Endodermal cell (in vitro differentiated cells): Measurements from ENCODE around the gene ULBP1. TPM values are rescaled to one million over a fixed set of nuclear protein-coding genes. Genes with fewer than 3 reads are reported as not detected.
"Not testable (repeated sequence)": the region's sequence is repeated elsewhere in the genome, so short reads cannot be mapped to it uniquely, and the experiment has no call there.

Experiments used
- DNase-seq: peaks from one replicate; pipeline ENCODE4 v3.0.0-alpha.2; 2017
- H3K27ac ChIP-seq: 2 replicates; pipeline ENCODE4 v1.5.1; 2013; ENCODE audit warnings: mild to moderate bottlenecking, low read depth, low read length, moderate library complexity
- H3K27me3 ChIP-seq: 2 replicates; pipeline ENCODE4 v1.6.1; 2013; ENCODE audit warnings: mild to moderate bottlenecking, low read length, moderate library complexity; ENCODE audit not compliant: insufficient read depth, control insufficient read depth, poor library complexity, severe bottlenecking
- H3K36me3 ChIP-seq: 2 replicates; pipeline ENCODE4 v1.7.0; 2013; ENCODE audit warnings: mild to moderate bottlenecking, low read length, moderate library complexity; ENCODE audit not compliant: control insufficient read depth, insufficient read depth
- H3K4me1 ChIP-seq: one replicate; pipeline ENCODE4 v1.7.0; 2013; ENCODE audit warnings: low read length; ENCODE audit not compliant: control insufficient read depth, insufficient read depth
- H3K4me3 ChIP-seq: 2 replicates; pipeline ENCODE4 v1.5.1; 2013; ENCODE audit warnings: mild to moderate bottlenecking, low read length, moderate library complexity
- H3K9ac ChIP-seq: 2 replicates; pipeline ENCODE4 v1.6.1; 2013; ENCODE audit warnings: mild to moderate bottlenecking, low read length, moderate library complexity; ENCODE audit not compliant: poor library complexity, severe bottlenecking; ENCODE audit errors: extremely low read depth
- H3K9me3 ChIP-seq: 2 replicates; pipeline ENCODE4 v1.6.1; 2013; ENCODE audit warnings: mild to moderate bottlenecking, low read length, moderate library complexity; ENCODE audit not compliant: control insufficient read depth
- H3K27ac Mint-ChIP-seq: 2 replicates; pipeline ENCODE4 v1.8.0; 2020; ENCODE audit warnings: mixed read lengths
- H3K27me3 Mint-ChIP-seq: 2 replicates; pipeline ENCODE4 v1.8.0; 2021; ENCODE audit warnings: mild to moderate bottlenecking, mixed read lengths; ENCODE audit not compliant: insufficient read depth
- H3K36me3 Mint-ChIP-seq: 2 replicates; pipeline ENCODE4 v1.8.0; 2020; ENCODE audit warnings: low read depth, mixed read lengths
- H3K4me1 Mint-ChIP-seq: 2 replicates; pipeline ENCODE4 v1.8.0; 2020; ENCODE audit warnings: mixed read lengths
- H3K4me3 Mint-ChIP-seq: 2 replicates; pipeline ENCODE4 v1.8.0; 2020; ENCODE audit warnings: mild to moderate bottlenecking, moderate library complexity, mixed read lengths
- H3K9me3 Mint-ChIP-seq: 2 replicates; pipeline ENCODE4 v1.8.0; 2020; ENCODE audit warnings: mild to moderate bottlenecking, mixed read lengths
- WGBS, 2 experiments: methylation state at CpG; one replicate each; pipeline versions ENCODE4 v1.1.5 to v1.1.7; 2013; ENCODE audit warnings: missing lambda C conversion rate in 2 of 2, mixed read lengths in 1 of 2; ENCODE audit not compliant: insufficient coverage in 1 of 2, insufficient read length in 1 of 2; 5-methylcytosine and 5-hydroxymethylcytosine counted together
- total RNA-seq, 2 donors: library from RNA; stranded (reverse); fragmentation: NEBNext Ultra II Directional in 1 of 2; extraction: Animal tissue kit (Norgen Biotek cat#: 25700) in 1 of 2; gene quantifications; 2 replicates in 1 of 2; 3 replicates in 1 of 2; pipeline ENCODE4 v1.2.1, GENCODE V29; 2021
- TF ChIP-seq, protein P1 (sequence below): fragments of 200-600 bp; sonication (generic); conservative IDR thresholded peaks from 2 replicates; pipeline ENCODE4 v1.5.0; 2021; ENCODE audit warnings: antibody characterized with exemption, mild to moderate bottlenecking

Gene ULBP1
- total RNA-seq, 2 donors from 2014 or later, result 0.31 to 0.55 TPM

DNA sequence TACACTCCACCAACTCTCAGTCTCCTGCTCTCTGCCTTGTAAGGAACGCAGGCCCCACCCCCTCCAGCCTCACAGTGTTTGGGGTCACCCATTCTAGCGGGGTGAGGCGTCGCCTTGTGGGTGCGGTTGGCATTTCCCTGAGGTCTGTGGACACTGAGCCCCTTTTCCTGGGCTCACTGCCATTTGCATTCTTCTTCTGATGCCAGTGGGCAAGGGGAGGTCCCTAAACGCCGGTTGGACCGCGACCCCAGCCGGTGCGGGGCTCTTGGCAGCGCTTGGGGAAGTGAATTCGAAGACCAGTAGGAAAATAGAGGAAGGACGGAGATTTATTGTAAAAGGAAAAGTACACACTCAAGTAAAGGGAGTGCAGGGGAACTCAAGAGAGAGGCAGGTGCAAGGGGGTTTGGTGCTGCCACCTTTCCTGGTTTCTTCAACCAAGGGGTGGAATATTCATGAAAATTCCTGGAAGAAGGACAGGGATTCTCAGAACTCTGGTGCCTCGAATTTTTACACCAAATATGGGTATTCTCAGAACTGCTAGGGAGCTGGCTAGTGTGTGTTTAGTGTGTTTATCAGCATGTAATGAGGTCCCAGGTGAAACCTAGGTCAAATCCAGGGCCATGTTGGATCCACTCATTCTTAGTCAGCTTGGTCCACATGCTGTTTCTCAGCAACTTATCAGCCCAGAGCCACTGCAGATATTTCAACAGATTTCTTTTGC is 51.7 kb downstream of the ULBP1 start:
- not testable (repeated sequence) for H3K4me1 Mint-ChIP-seq, H3K27ac ChIP-seq, H3K36me3 Mint-ChIP-seq, H3K9ac ChIP-seq, H3K27ac Mint-ChIP-seq, H3K4me3 ChIP-seq, H3K4me1 ChIP-seq, H3K4me3 Mint-ChIP-seq, H3K9me3 Mint-ChIP-seq, H3K9me3 ChIP-seq, H3K36me3 ChIP-seq
- 9 to 28% methylated on average over 4 to 15 of the region's 15 CpGs for WGBS, 2 experiments
- DNase-seq, result peak; percentile 56
- peaks cover 91% of the 10 kb centered on the region for H3K27me3 ChIP-seq
- peaks cover 91% of the 10 kb centered on the region for H3K27me3 Mint-ChIP-seq

DNA sequence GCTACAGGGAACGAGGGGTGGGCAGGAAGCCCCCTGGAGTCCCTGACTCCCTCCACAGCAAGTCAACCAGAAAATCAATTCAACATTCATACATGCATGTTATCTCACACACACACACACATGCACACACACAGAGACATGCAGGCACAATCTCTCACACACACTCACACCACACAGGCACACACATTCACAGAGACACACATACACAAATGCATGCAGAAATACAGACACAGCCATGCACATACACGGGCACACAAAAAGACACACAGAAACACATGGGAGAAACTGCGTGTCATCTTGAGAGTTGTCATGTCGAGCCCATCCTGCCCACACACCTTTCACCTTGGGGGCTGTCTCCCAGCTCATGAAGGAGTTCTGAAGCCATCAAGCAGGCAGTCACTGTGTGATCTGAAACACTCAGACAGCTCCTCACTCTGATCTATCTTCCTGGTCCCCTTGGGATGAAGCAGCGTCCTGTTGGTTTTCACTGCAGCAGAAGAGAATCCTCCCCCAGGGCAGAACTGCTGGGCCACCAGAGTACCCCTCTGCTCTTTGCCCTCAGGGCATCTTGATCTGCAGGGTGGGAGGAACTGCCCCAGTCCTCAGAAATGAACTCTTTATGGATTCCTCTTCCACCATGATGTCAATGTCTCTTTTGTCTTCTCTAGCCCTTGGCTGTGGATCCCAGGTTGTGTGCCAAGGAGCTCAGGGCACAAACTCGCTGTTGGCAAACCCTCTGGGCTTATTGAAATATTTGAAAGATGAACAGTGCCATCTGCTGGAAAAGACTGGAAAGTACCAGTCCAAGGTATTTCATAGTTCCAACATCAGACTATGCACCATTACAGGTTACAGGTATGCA is 52.8 kb downstream of the ULBP1 start:
- peaks cover 80% of the 10 kb centered on the region for H3K27me3 ChIP-seq
- H3K27me3 Mint-ChIP-seq, result peaks cover 88% of the 10 kb centered on the region
- no peak overlapping the region for H3K27ac ChIP-seq
- no peak overlapping the region for H3K4me3 Mint-ChIP-seq
- TF ChIP-seq, protein P1, sequence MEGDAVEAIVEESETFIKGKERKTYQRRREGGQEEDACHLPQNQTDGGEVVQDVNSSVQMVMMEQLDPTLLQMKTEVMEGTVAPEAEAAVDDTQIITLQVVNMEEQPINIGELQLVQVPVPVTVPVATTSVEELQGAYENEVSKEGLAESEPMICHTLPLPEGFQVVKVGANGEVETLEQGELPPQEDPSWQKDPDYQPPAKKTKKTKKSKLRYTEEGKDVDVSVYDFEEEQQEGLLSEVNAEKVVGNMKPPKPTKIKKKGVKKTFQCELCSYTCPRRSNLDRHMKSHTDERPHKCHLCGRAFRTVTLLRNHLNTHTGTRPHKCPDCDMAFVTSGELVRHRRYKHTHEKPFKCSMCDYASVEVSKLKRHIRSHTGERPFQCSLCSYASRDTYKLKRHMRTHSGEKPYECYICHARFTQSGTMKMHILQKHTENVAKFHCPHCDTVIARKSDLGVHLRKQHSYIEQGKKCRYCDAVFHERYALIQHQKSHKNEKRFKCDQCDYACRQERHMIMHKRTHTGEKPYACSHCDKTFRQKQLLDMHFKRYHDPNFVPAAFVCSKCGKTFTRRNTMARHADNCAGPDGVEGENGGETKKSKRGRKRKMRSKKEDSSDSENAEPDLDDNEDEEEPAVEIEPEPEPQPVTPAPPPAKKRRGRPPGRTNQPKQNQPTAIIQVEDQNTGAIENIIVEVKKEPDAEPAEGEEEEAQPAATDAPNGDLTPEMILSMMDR, result peak; percentile 81
- 17 to 28% methylated on average over 5 to 6 of the region's 6 CpGs for WGBS, 2 experiments
- H3K9me3 ChIP-seq, result no peaks in the 10 kb centered on the region
- no peaks in the 10 kb centered on the region for H3K9me3 Mint-ChIP-seq
- DNase-seq, result peak; percentile 71
- peaks cover 3% of the 10 kb centered on the region for H3K4me1 Mint-ChIP-seq
- H3K9ac ChIP-seq, result no peak overlapping the region
- H3K4me1 ChIP-seq, result no peaks in the 10 kb centered on the region
- H3K27ac Mint-ChIP-seq, result no peak overlapping the region
- no peaks in the 10 kb centered on the region for H3K36me3 Mint-ChIP-seq
- H3K36me3 ChIP-seq, result no peaks in the 10 kb centered on the region
- no peak overlapping the region for H3K4me3 ChIP-seq

DNA sequence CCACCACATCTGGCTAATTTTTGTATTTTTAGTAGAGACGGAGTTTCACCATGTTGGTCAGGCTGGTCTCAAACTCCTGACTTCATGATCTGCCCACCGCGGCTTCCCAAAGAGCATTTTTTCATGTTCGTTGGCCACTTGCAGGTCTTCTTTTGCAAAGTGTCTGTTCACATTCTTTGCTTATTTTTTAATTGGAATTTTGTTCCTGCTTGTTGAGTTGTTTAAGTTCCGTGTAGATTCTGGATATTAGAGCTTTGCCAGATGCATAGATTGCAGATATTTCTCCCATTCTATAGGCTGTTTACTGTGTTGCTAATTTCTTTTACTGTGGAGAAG is 53.4 kb downstream of the ULBP1 start:
- not testable (repeated sequence) for H3K27ac Mint-ChIP-seq, H3K4me3 ChIP-seq, H3K4me3 Mint-ChIP-seq, DNase-seq, H3K4me1 Mint-ChIP-seq, H3K27ac ChIP-seq, H3K36me3 Mint-ChIP-seq, H3K9me3 Mint-ChIP-seq, H3K9me3 ChIP-seq, H3K9ac ChIP-seq, H3K36me3 ChIP-seq, H3K4me1 ChIP-seq
- TF ChIP-seq, protein P1, result peak; percentile 37
- 8 to 9% methylated on average over 2 to 5 of the region's 5 CpGs for WGBS, 2 experiments
- H3K27me3 ChIP-seq, result peaks cover 74% of the 10 kb centered on the region
- peaks cover 84% of the 10 kb centered on the region for H3K27me3 Mint-ChIP-seq
